Activated naive CD4-positive, alpha-beta T cell treated with anti-CD3 and anti-CD28 coated beads for 36 hours (primary cell): ENCODE measurements around the gene PSMA3. TPM values are rescaled to one million over a fixed set of nuclear protein-coding genes. Genes with fewer than 3 reads are reported as not detected.

ENCODE experiments used
- CTCF ChIA-PET: fragments of 350-600 bp; sonication (Branson Sonifier 250); formaldehyde crosslinking; loops from one replicate; lab custom pipeline; 2021; ENCODE audit warnings: antibody characterized with exemption; lab: Charles Lee
- DNase-seq: peaks from one replicate; pipeline ENCODE4 v3.0.0-alpha.2; 2020
- H3K27ac Mint-ChIP-seq: one replicate; pipeline ENCODE4 v1.8.0; 2021; ENCODE audit warnings: mild to moderate bottlenecking, mixed read lengths
- H3K27me3 Mint-ChIP-seq: one replicate; pipeline ENCODE4 v1.8.0; 2021; ENCODE audit warnings: low read depth, mixed read lengths
- H3K36me3 Mint-ChIP-seq: one replicate; pipeline ENCODE4 v1.8.0; 2021; ENCODE audit warnings: low read depth, mixed read lengths
- H3K4me1 Mint-ChIP-seq: one replicate; pipeline ENCODE4 v1.8.0; 2021; ENCODE audit warnings: low read depth, mixed read lengths
- H3K4me3 Mint-ChIP-seq: one replicate; pipeline ENCODE4 v1.8.0; 2021; ENCODE audit warnings: mild to moderate bottlenecking, moderate library complexity, mixed read lengths
- H3K9me3 Mint-ChIP-seq: one replicate; pipeline ENCODE4 v1.8.0; 2021; ENCODE audit warnings: mixed read lengths
- intact Hi-C: fragments of 100-400 bp; cut with micrococcal nuclease; formaldehyde crosslinking; loops from one replicate; pipeline ENCODE4 v1.15.1; 2023
- total RNA-seq, 2 experiments: library from RNA; stranded (reverse); gene quantifications; one replicate each; pipeline ENCODE4 v1.2.3, GENCODE V29; 2021

The PSMA3 gene
- total RNA-seq, result 100 to 1,000 TPM; 399 to 424 TPM

DNA sequence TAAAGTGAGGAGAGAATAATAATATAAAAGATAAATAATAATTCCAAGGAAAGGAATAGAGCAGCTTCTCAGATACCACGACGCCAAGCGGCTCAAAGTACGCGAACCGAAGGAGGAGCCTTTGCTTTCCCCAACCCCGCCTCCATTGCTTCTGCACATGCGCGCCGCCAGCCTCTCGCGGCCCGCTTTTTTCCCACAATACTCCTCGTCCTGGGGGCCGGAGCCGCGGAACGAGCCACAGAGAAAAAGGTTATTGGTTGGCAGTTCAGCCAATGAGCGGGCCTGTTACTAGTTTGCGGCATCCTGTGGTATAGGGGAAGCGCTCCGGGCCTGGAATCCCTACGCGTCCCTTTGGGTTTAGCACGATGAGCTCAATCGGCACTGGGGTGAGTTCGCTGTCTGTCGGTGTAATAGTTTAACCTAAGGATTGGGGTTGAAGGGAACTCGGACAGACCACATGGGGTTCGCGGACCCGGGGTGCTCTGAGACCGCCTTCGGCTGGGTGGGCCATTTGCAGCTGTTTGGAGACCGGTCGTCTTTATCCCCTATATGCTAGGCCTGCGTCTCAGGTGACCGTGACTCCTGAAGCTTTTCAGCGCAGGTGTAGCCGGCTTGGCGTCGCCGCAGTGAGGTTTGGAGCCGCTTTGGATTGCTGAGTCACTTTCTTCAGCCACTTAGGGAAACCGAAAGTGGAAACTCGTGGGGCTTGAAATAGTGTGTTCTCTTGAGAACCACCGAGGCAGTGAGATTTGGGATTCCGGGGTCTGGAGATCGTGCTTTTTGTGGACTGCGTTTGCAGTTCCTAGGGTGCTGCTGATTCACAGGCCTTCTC lies at the start of gene PSMA3:
Gene PSMA3 (plus strand): TSS at position 288 of the 832 bp plus-strand sequence. CDS start 78 bp downstream, at position 366.
- DNase-seq, result peak; percentile 99
- Mint-ChIP-seq H3K27me3 (no peaks in the 10 kb centered on the region), H3K27ac (peak within 1 kb of the TSS; percentile 99), H3K36me3 (peaks cover 22% of the 10 kb centered on the region), H3K4me3 (peak within 1 kb of the TSS; percentile 98), H3K9me3 (no peaks in the 10 kb centered on the region), H3K4me1 (peaks cover 43% of the 10 kb centered on the region)
- intact Hi-C loops, result loop anchor here (1.0 to 10.0 kb wide), 10 partner anchors 31 to 980 kb away; partner anchors contain the start of genes AP5M1, ARID4A, DACT1 and EXOC5
- CTCF ChIA-PET, result interaction anchor here (0.7 kb wide), 1 partner anchor 325 kb away, joined by 3 read pairs; no protein-coding TSS in a partner anchor

GRCh38 chr14:58196198-58196597 lies 48.4 kb upstream of the PSMA3 start:
- Mint-ChIP-seq H3K4me3 (no peak overlapping the region), H3K4me1 (peaks cover 29% of the 10 kb centered on the region), H3K9me3 (no peaks in the 10 kb centered on the region), H3K27ac (no peak overlapping the region), H3K27me3 (no peaks in the 10 kb centered on the region), H3K36me3 (no peaks in the 10 kb centered on the region)
- CTCF ChIA-PET, result no interaction called here
- intact Hi-C loops, result loop anchor here (5.0 kb wide), 1 partner anchor 376 kb away; no protein-coding TSS in a partner anchor
- DNase-seq, result no peak

GRCh38 chr14:58198086-58198485 lies 46.6 kb upstream of the PSMA3 start:
- intact Hi-C loops, result loop anchor here (5.0 kb wide), 1 partner anchor 374 kb away; no protein-coding TSS in a partner anchor
- CTCF ChIA-PET, result interaction anchor here (0.6 to 0.7 kb wide), 2 partner anchors 8 to 797 kb away, joined by 3 to 4 read pairs; no protein-coding TSS in a partner anchor
- Mint-ChIP-seq H3K4me3 (no peak overlapping the region), H3K4me1 (peaks cover 39% of the 10 kb centered on the region), H3K36me3 (no peaks in the 10 kb centered on the region), H3K27me3 (no peaks in the 10 kb centered on the region), H3K27ac (peak overlapping the region; percentile 59), H3K9me3 (no peaks in the 10 kb centered on the region)
- DNase-seq, result no peak

GRCh38 chr14:58199726-58200479 lies 44.7 kb upstream of the PSMA3 start, which contains the start of gene ACTR10:
TSS of gene ACTR10 (plus strand) at chr14:58200149. CDS start at chr14:58200218, 69 bp downstream.
- peaks cover 4% of the 10 kb centered on the region for H3K36me3 Mint-ChIP-seq
- intact Hi-C loops, result loop anchor here (1.0 to 5.0 kb wide), 8 partner anchors 39 to 372 kb away; partner anchors contain the start of genes ARID4A, ARMH4, KIAA0586 and PSMA3
- H3K27ac Mint-ChIP-seq, result peak within 1 kb of the TSS; percentile 87
- no peaks in the 10 kb centered on the region for H3K9me3 Mint-ChIP-seq
- CTCF ChIA-PET, result interaction anchor here (0.6 kb wide), 1 partner anchor 136 kb away, joined by 3 read pairs; no protein-coding TSS in a partner anchor
- H3K4me3 Mint-ChIP-seq, result peak within 1 kb of the TSS; percentile 93
- peak; percentile 89 for DNase-seq
- peaks cover 39% of the 10 kb centered on the region for H3K4me1 Mint-ChIP-seq
- no peaks in the 10 kb centered on the region for H3K27me3 Mint-ChIP-seq

- H3K36me3 Mint-ChIP-seq, result peaks cover 4% of the 10 kb centered on the region
- peaks cover 39% of the 10 kb centered on the region for H3K4me1 Mint-ChIP-seq
- H3K27ac Mint-ChIP-seq, result peak overlapping the region; percentile 87
- no peak for DNase-seq
- intact Hi-C loops, result loop anchor here (2.0 kb wide), 2 partner anchors 48 to 162 kb away; partner anchors contain the start of gene ARMH4
- H3K27me3 Mint-ChIP-seq, result no peaks in the 10 kb centered on the region
- CTCF ChIA-PET, result interaction anchor here (0.6 kb wide), 1 partner anchor 137 kb away, joined by 3 read pairs; no protein-coding TSS in a partner anchor
- H3K4me3 Mint-ChIP-seq, result peak overlapping the region; percentile 93
- H3K9me3 Mint-ChIP-seq, result no peaks in the 10 kb centered on the region
These were observed 44.2 kb upstream of the PSMA3 start for GRCh38 chr14:58200480-58200841.

- no peak for DNase-seq
- peak overlapping the region; percentile 93 for H3K4me3 Mint-ChIP-seq
- H3K27ac Mint-ChIP-seq, result peak overlapping the region; percentile 87
- H3K27me3 Mint-ChIP-seq, result no peaks in the 10 kb centered on the region
- H3K4me1 Mint-ChIP-seq, result peaks cover 37% of the 10 kb centered on the region
- no peaks in the 10 kb centered on the region for H3K9me3 Mint-ChIP-seq
- H3K36me3 Mint-ChIP-seq, result peaks cover 5% of the 10 kb centered on the region
- CTCF ChIA-PET, result interaction anchor here (0.6 to 1.2 kb wide), 3 partner anchors 137 to 536 kb away, joined by 3 to 4 read pairs (median 3); no protein-coding TSS in a partner anchor
- intact Hi-C loops, result loop anchor here (2.0 kb wide), 2 partner anchors 48 to 162 kb away; partner anchors contain the start of gene ARMH4
These were observed 43.8 kb upstream of the PSMA3 start for GRCh38 chr14:58200846-58201245.

DNA sequence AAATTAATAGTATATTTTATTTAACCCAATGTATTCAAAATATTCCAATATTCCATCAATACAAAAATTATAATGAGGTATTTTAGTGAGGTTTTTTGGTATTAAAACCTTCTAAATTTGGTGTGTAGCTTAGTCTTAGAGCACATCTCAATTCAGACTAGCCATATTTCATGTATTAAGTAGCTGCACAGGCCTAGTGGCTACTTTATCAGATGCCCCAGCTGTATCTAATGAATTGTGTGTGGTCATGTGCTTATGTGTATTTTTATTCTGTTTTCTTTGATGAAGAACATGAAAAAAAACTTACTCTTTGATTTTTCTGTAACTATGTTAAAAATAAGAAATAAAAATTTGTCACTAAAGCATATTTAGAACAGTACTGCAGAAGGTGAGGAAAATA lies 31.5 kb upstream of the PSMA3 start:
- Mint-ChIP-seq H3K9me3 (no peaks in the 10 kb centered on the region), H3K4me1 (peaks cover 6% of the 10 kb centered on the region), H3K27ac (no peak overlapping the region), H3K36me3 (peaks cover 22% of the 10 kb centered on the region), H3K4me3 (no peak overlapping the region), H3K27me3 (no peaks in the 10 kb centered on the region)
- no peak for DNase-seq
- intact Hi-C loops, result no loop called here
- CTCF ChIA-PET, result no interaction called here

GRCh38 chr14:58215191-58215914 lies 29.3 kb upstream of the PSMA3 start:
- no peak overlapping the region for H3K4me3 Mint-ChIP-seq
- peak overlapping the region; percentile 60 for H3K27ac Mint-ChIP-seq
- peaks cover 22% of the 10 kb centered on the region for H3K36me3 Mint-ChIP-seq
- no peak for DNase-seq
- peaks cover 6% of the 10 kb centered on the region for H3K4me1 Mint-ChIP-seq
- no peaks in the 10 kb centered on the region for H3K9me3 Mint-ChIP-seq
- no peaks in the 10 kb centered on the region for H3K27me3 Mint-ChIP-seq
- CTCF ChIA-PET, result no interaction called here
- intact Hi-C loops, result no loop called here

- Mint-ChIP-seq H3K27ac (no peak overlapping the region), H3K9me3 (no peaks in the 10 kb centered on the region), H3K4me1 (peaks cover 6% of the 10 kb centered on the region), H3K27me3 (no peaks in the 10 kb centered on the region), H3K36me3 (peaks cover 26% of the 10 kb centered on the region), H3K4me3 (no peak overlapping the region)
- no peak for DNase-seq
- CTCF ChIA-PET, result no interaction called here
- intact Hi-C loops, result no loop called here
These were observed 28.1 kb upstream of the PSMA3 start for GRCh38 chr14:58216544-58216943.

- H3K27ac Mint-ChIP-seq, result no peak overlapping the region
- CTCF ChIA-PET, result interaction anchor here (0.6 to 0.9 kb wide), 3 partner anchors 10 to 168 kb away, joined by 3 to 7 read pairs (median 3); partner anchors contain the start of gene TOMM20L
- H3K36me3 Mint-ChIP-seq, result peaks cover 5% of the 10 kb centered on the region
- no peak overlapping the region for H3K4me3 Mint-ChIP-seq
- H3K9me3 Mint-ChIP-seq, result no peaks in the 10 kb centered on the region
- no peaks in the 10 kb centered on the region for H3K27me3 Mint-ChIP-seq
- H3K4me1 Mint-ChIP-seq, result no peaks in the 10 kb centered on the region
- no peak for DNase-seq
- intact Hi-C loops, result no loop called here
These were observed 17.4 kb upstream of the PSMA3 start for GRCh38 chr14:58227096-58227819.
